ENCODE results near the gene TGFBR3.

Gene TGFBR3

GRCh38 chr1:91831132-91831930, 54.6 kb downstream of the TGFBR3 start:
- Histone ChIP-seq H3K9me2 (replicated peaks; ENCODE audit: insufficient read depth, low read length) (no peaks in the 10 kb centered on the region), H2AFZ (ENCODE audit: low read depth, low read length, severe bottlenecking) (no peak overlapping the region), H3K9ac (ENCODE audit: low read length) (no peak overlapping the region), H3K27me3 (ENCODE audit: low read length) (no peaks in the 10 kb centered on the region), H3K9me3 (ENCODE audit: insufficient read depth, low read length) (no peaks in the 10 kb centered on the region), H3K4me3 (ENCODE audit: insufficient read depth, low read length, poor library complexity, severe bottlenecking) (no peak overlapping the region), H3K27ac (ENCODE audit: low read depth, low read length) (no peak overlapping the region), H3K36me3 (ENCODE audit: low read length) (no peaks in the 10 kb centered on the region), H3K4me2 (ENCODE audit: low read depth, low read length, poor library complexity, severe bottlenecking) (no peak overlapping the region), H3F3A (ENCODE audit: insufficient read depth) (no peaks in the 10 kb centered on the region), H4K20me1 (ENCODE audit: low read depth, low read length) (no peaks in the 10 kb centered on the region), H3K79me2 (ENCODE audit: insufficient read depth, low read length) (no peaks in the 10 kb centered on the region)
- TF ChIP-seq, protein P1, sequence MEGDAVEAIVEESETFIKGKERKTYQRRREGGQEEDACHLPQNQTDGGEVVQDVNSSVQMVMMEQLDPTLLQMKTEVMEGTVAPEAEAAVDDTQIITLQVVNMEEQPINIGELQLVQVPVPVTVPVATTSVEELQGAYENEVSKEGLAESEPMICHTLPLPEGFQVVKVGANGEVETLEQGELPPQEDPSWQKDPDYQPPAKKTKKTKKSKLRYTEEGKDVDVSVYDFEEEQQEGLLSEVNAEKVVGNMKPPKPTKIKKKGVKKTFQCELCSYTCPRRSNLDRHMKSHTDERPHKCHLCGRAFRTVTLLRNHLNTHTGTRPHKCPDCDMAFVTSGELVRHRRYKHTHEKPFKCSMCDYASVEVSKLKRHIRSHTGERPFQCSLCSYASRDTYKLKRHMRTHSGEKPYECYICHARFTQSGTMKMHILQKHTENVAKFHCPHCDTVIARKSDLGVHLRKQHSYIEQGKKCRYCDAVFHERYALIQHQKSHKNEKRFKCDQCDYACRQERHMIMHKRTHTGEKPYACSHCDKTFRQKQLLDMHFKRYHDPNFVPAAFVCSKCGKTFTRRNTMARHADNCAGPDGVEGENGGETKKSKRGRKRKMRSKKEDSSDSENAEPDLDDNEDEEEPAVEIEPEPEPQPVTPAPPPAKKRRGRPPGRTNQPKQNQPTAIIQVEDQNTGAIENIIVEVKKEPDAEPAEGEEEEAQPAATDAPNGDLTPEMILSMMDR (IDR thresholded peaks at IDR 0.05; ENCODE audit: insufficient read depth, low read length, poor library complexity, severe bottlenecking) = no peak
- no peak for TF ChIP-seq EZH2phosphoT487 (conservative IDR thresholded peaks at IDR 0.05; ENCODE audit: low read length)

DNA sequence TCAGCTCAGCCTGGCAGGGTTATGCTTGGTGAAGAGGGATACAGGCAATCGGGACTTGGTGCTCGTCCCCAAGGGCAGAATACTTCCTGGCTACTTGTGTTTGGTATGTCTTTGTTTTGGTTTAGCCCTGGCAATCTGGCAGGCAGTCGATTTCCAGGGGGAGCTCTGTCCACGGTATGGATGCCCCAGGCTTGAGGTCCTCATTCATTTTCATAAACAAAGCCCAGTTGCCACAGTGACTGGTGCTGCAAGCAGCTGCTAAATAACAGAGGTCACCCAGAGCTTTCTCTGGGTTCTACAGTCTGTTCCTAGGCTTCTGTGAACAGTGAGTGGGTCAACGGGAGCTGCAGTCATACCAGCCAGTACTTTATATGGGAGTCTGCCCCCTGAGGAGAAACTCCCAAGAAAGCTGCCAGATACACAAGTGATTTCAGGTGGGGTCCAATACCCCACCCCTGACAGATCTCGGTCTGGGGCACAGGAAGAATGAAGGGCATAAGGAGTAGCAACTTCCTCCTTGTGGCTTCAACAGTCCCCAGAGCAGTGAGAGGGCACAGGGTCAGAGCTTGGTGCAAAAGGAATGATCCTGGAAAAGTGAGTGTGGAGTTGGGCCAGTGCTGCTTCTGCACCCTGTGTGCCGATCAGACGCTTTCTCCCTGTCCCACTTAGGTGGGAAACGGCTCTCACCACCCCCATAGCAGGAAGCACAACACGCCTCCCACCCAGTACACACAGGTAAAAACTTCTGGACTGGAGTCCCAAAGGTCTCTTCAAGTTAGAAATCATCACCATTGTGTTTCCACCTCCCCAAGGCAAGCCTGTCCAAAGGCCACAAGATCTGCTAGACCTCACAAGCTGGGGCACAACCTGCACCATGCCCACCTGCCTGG, 55.5 kb downstream of the TGFBR3 start:
- no peaks in the 10 kb centered on the region for H3K27me3 ChIP-seq (ENCODE audit: low read length)
- H3K36me3 ChIP-seq (ENCODE audit: low read length) = no peaks in the 10 kb centered on the region
- H2AFZ ChIP-seq (ENCODE audit: low read depth, low read length, severe bottlenecking) = no peak overlapping the region
- no peaks in the 10 kb centered on the region for H4K20me1 ChIP-seq (ENCODE audit: low read depth, low read length)
- no peaks in the 10 kb centered on the region for H3K9me2 ChIP-seq (replicated peaks; ENCODE audit: insufficient read depth, low read length)
- H3K4me3 ChIP-seq (ENCODE audit: insufficient read depth, low read length, poor library complexity, severe bottlenecking) = no peak overlapping the region
- TF ChIP-seq EZH2phosphoT487 (conservative IDR thresholded peaks at IDR 0.05; ENCODE audit: low read length) = no peak
- TF ChIP-seq, protein P1 (IDR thresholded peaks at IDR 0.05; ENCODE audit: insufficient read depth, low read length, poor library complexity, severe bottlenecking) = no peak
- H3K27ac ChIP-seq (ENCODE audit: low read depth, low read length) = no peak overlapping the region
- H3K9ac ChIP-seq (ENCODE audit: low read length) = no peak overlapping the region
- no peaks in the 10 kb centered on the region for H3K9me3 ChIP-seq (ENCODE audit: insufficient read depth, low read length)
- no peaks in the 10 kb centered on the region for H3F3A ChIP-seq (ENCODE audit: insufficient read depth)
- H3K79me2 ChIP-seq (ENCODE audit: insufficient read depth, low read length) = no peaks in the 10 kb centered on the region
- H3K4me2 ChIP-seq (ENCODE audit: low read depth, low read length, poor library complexity, severe bottlenecking) = no peak overlapping the region

DNA sequence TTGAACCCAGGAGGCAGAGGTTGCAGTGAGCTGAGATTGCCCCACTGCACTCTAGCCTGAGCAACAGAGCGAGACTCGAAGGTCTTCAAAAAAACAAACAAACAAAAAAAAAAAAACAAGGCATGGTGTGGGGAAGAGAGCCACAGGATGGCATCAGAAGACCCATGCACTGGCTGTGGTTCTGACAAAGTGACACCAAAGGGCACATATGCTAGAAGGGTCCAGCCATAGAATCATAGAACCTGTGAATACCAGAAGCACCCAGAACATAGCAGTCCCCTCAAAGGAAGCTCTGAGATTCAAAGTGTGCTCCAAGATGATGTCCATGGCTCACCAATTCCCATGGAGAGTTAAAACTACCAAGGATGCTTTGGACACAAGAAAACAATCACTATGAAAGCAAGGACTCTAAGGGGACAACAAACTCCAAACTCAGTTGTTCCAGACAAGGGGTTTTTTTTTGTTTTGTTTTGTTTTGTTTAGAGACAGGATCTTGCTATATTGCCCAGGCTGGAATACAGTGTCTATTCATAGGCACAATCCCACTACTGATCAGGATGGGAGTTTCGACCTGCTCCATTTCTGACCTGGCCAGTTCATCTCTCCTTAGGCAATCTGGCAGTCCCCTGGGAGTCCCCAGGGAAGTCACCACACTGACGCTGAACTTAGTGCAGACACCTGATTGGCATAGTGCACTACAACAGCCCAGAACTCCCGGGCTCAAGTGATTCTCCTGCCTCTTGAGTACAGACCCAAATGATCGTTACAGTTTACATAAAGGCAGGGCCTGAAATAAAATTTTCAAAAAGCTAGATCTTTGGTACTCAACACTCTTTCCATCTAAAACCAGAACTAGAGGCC, 56.4 kb downstream of the TGFBR3 start:
- Histone ChIP-seq H3K79me2 (ENCODE audit: insufficient read depth, low read length) (no peaks in the 10 kb centered on the region), H3K4me2 (ENCODE audit: low read depth, low read length, poor library complexity, severe bottlenecking) (no peak overlapping the region), H3K27me3 (ENCODE audit: low read length) (no peaks in the 10 kb centered on the region), H3K9me3 (ENCODE audit: insufficient read depth, low read length) (no peaks in the 10 kb centered on the region), H3K36me3 (ENCODE audit: low read length) (no peaks in the 10 kb centered on the region), H3K27ac (ENCODE audit: low read depth, low read length) (no peak overlapping the region), H3K4me3 (ENCODE audit: insufficient read depth, low read length, poor library complexity, severe bottlenecking) (no peak overlapping the region), H3K9me2 (replicated peaks; ENCODE audit: insufficient read depth, low read length) (no peaks in the 10 kb centered on the region), H3K9ac (ENCODE audit: low read length) (no peak overlapping the region), H2AFZ (ENCODE audit: low read depth, low read length, severe bottlenecking) (no peak overlapping the region), H4K20me1 (ENCODE audit: low read depth, low read length) (no peaks in the 10 kb centered on the region), H3F3A (ENCODE audit: insufficient read depth) (no peaks in the 10 kb centered on the region)
- TF ChIP-seq, protein P1 (IDR thresholded peaks at IDR 0.05; ENCODE audit: insufficient read depth, low read length, poor library complexity, severe bottlenecking) = no peak
- TF ChIP-seq EZH2phosphoT487 (conservative IDR thresholded peaks at IDR 0.05; ENCODE audit: low read length) = no peak
